Measurements from ENCODE around the gene TFIP11.

Gene TFIP11

DNA sequence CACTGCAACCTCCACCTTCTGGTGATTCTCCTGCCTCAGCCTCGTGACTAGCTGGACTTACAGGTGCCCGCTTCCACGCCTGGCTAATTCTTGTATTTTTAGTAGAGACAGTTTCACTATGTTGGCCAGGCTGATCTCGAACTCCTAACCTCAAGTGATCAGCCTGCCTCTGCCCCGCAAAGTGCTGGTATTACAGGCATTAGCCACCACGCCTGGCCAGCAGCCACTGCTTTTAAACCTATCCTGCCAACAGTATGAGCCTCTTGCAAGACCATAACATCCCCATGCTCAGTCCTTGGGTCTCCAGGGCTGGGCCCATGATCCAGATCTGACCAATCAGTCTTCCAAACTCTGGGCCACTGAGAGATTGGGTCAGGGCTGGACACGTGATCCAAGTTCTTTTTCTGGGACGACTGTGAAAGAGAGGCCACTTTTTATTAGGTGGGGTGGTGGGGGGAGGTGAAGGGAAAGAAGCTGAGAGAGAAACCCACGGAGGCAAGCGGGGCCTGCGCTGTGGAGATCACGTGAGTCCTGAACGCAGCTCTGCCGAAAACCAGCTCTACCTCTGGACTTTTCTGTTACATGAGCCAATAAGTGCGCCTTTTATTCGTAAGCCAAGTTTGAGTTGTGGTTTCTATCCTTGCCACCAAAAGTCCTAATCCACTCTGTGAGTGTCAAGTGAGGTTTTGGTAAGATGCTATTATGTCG, 65.3 kb downstream of the TFIP11 start:
- DNase-seq: no peak

DNA sequence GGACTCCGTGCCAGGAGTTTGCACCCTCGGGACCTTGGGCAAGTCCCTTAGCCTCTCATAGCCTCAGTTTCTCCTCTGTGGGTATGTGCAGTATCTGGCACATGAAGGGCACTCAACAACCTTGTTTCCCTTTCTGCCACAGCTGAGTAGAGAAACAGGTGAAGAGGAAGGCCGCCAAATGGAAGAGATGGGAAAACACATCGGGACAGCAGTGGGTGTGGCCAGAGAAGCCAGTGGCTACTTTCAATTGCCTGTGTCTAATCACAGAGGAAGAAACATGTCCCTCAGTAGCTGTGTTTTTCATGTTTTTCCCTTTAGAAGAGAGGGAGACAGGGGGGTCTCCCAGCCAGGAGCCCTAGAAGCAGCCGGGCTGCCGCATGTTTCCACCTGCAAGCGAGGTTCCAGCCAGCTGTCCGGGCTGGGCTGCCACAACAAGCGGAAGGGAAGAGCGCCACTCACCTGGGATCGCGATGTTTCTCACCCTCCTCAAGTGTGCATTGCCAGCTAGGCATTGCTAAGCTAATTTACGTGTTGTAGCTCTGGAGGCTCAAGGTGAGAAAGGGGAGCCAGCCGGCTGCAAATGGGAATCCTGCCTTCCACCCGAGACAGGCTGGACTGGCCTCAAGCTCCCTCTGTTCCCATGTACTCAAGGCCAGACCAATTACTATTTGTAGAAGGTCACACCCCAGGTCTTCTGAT, 66.5 kb downstream of the TFIP11 start:
- no peak for DNase-seq

DNA sequence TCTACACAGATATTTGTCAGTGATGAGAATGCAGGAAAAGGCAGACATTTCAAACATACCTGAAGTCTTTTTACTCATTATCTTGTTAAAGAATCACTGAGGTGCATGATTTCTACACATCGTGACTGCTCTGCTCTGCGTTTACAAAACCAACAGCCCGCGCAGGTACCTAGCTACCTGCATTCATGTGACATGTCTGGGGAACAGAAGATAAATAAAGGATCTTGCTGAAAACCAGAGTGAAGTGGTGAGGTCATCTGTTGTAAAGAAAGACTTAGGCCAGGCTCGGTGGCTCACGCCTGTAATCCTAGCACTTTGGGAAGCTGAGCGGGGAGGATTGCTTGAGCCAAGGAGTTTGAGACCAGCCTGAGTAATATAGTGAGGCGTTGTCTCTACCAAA, 67.5 kb downstream of the TFIP11 start:
- DNase-seq: no peak

DNA sequence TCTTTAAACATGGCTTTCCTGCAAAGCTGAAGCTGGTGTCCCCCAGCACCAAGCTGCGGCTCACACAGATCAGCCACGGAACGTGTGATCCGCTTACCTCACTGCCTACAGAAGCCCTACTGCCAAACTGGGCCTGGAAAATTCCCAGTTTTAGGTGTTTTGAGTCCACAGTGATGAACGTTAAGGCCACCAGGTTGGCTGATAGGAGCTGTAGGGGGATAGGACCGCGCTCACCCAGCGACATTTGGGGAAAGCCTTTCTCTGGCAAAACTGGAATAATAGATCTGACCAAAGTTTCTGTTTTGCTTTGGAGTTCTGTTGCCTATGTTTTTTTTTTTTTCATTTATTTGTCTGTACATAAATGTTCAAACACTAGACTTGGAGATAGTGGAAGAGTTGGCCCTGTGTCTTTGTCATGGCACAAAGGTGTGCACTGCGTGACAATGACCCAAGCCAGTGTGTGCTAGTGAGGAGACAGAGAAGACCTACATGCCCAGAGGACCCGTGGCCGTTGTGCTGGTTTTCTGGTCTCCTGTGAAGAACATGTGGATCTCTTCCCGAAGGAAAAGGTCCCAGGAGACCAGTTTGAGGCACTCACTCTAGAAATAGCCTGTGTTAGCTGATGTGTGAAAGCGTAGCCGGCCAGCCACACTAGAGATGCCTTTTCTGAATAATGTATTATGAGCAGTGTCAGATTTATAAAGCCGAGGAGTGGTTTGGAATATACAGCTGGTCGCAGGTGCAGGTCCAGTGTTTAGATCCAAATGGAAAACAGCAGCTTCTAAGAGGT, 68.2 kb downstream of the TFIP11 start:
- DNase-seq: no peak

DNA sequence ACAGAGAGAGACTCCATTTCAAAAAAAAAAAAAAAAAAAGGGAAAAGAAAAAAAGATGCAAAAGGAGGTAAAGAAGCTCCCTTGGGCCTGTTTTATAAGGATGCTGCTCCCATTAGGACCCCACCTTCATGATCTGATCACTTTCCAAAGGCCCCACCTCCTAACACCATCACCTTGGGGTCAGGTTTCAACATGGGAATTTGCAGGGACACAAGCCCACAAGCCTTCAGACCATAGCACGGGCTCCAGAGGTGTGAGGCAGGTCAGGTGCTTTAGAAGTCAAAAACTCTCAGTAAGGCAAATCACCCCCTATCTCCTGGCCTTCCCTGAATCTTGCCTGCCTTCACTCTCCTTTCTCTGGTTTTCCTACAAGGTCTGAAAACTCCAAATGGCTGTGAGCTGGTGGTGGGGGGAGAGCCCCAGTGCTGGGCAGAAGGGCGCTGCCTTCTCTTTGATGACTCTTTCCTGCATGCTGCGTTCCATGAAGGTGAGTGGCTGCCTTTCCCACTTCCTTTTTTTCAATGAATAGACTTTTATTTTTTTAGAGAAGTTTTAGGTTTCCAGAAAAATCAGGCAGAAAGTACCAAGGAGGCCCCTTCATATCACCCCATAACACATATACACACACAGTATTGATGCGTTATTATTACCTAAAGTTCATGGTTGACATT, 70.1 kb downstream of the TFIP11 start:
- DNase-seq: no peak

Data from hematopoietic multipotent progenitor cell treated with erythropoietin and hydrocortisone succinate and interleukin-3 and kit ligand, for 4 days (in vitro differentiated cells).